Ishikawa (cell line): ENCODE measurements around the gene LYPLAL1.

Experiments used
- CEBPB ChIP-seq: IDR thresholded peaks from 2 replicates; pipeline ENCODE4 v1.6.1; 2012
- CREB1 ChIP-seq: IDR thresholded peaks from 2 replicates; pipeline ENCODE4 v1.6.1; 2012; ENCODE audit warnings: low read depth
- EGR1 ChIP-seq: IDR thresholded peaks from 2 replicates; pipeline ENCODE4 v1.6.1; 2012
- EP300 ChIP-seq: IDR thresholded peaks from 2 replicates; pipeline ENCODE4 v1.6.1; 2012; ENCODE audit warnings: borderline replicate concordance
- FOXM1 ChIP-seq: IDR thresholded peaks from 2 replicates; pipeline ENCODE4 v1.6.1; 2012; ENCODE audit warnings: low read depth, borderline replicate concordance
- MAX ChIP-seq: IDR thresholded peaks from 2 replicates; pipeline ENCODE4 v1.6.1; 2012
- RAD21 ChIP-seq: IDR thresholded peaks from 2 replicates; pipeline ENCODE4 v1.6.1; 2012; ENCODE audit warnings: low read depth
- TAF1 ChIP-seq: IDR thresholded peaks from 2 replicates; pipeline ENCODE4 v1.6.1; 2012; ENCODE audit warnings: low read depth, mild to moderate bottlenecking
- USF1 ChIP-seq: IDR thresholded peaks from 2 replicates; pipeline ENCODE4 v1.6.1; 2012
- TF ChIP-seq, protein P1 (sequence below): IDR thresholded peaks from 2 replicates; pipeline ENCODE4 v1.6.1; 2012; ENCODE audit warnings: low read depth, mild to moderate bottlenecking

DNA sequence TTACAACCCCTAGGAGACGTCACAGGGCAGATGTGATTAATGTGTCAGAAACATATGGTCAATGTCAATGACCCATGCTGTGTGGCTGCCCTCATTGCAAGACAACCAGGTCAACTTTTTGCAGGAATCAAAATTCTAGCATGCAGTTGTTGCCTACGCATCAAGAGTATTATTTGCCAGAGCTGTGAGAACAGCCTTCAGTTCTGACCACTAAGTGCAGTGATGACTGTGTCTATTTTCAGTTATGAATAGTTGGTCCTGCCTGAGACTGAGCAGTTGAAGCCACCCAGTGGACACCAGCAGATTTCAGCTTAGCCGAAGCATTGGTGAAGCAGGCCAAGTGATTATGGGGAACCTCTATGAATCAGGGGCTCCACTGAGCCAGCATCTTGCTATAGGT lies 47.3 kb downstream of the LYPLAL1 start:
- TF ChIP-seq RAD21 = no peak
- TF ChIP-seq EGR1 = no peak
- TF ChIP-seq TAF1 = no peak
- TF ChIP-seq CEBPB = no peak
- no peak for TF ChIP-seq EP300
- TF ChIP-seq, protein P1, sequence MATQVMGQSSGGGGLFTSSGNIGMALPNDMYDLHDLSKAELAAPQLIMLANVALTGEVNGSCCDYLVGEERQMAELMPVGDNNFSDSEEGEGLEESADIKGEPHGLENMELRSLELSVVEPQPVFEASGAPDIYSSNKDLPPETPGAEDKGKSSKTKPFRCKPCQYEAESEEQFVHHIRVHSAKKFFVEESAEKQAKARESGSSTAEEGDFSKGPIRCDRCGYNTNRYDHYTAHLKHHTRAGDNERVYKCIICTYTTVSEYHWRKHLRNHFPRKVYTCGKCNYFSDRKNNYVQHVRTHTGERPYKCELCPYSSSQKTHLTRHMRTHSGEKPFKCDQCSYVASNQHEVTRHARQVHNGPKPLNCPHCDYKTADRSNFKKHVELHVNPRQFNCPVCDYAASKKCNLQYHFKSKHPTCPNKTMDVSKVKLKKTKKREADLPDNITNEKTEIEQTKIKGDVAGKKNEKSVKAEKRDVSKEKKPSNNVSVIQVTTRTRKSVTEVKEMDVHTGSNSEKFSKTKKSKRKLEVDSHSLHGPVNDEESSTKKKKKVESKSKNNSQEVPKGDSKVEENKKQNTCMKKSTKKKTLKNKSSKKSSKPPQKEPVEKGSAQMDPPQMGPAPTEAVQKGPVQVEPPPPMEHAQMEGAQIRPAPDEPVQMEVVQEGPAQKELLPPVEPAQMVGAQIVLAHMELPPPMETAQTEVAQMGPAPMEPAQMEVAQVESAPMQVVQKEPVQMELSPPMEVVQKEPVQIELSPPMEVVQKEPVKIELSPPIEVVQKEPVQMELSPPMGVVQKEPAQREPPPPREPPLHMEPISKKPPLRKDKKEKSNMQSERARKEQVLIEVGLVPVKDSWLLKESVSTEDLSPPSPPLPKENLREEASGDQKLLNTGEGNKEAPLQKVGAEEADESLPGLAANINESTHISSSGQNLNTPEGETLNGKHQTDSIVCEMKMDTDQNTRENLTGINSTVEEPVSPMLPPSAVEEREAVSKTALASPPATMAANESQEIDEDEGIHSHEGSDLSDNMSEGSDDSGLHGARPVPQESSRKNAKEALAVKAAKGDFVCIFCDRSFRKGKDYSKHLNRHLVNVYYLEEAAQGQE = no peak
- TF ChIP-seq MAX = no peak
- TF ChIP-seq CREB1 = no peak
- TF ChIP-seq USF1 = no peak
- TF ChIP-seq FOXM1 = no peak
